ENCODE measurements around the gene HBG1. TPM values are rescaled to one million over a fixed set of nuclear protein-coding genes. Genes with fewer than 3 reads are reported as not detected.

Gene HBG1
- total and polyA plus RNA-seq, 7 donors = 1.3 TPM; not detected in 6

DNA sequence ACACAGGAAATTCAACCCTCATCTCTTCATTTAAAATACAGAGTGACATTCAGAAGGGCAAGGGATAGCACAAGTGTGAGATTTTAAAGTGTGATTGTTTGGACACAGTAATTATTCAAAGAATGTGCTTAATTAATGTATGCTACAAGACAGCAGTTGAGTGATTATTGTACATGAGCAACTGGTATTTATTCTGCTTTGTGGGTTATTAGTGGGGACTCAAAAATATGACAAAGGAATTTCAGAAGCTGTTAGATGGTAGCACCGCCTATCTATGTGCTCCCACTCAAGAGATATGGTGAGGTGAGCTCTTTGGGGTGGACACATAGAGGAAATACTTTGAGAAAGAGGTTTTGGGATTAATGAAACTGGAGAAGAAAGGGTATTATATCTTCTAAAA is 9.6 kb downstream of the HBG1 start:
- no peak overlapping the region for H3K27ac ChIP-seq
- no peaks in the 10 kb centered on the region for H3K36me3 ChIP-seq (ENCODE audit: insufficient read depth in 1 of 2, low read depth in 1 of 2)
- WGBS, 3 donors = 79 to 96% (median 81%) methylated on average over 1 of the region's 1 CpG
- H3K4me1 ChIP-seq = no peaks in the 10 kb centered on the region
- DNase-seq = no peak
- H3K9me3 ChIP-seq = no peaks in the 10 kb centered on the region
- intact Hi-C loops (cut with DNase I) = no loop called here
- no peaks in the 10 kb centered on the region for H3K27me3 ChIP-seq (ENCODE audit: insufficient read depth in 3 of 3, low read length in 2 of 3)
- ATAC-seq = no peak
- TF ChIP-seq, protein P1, sequence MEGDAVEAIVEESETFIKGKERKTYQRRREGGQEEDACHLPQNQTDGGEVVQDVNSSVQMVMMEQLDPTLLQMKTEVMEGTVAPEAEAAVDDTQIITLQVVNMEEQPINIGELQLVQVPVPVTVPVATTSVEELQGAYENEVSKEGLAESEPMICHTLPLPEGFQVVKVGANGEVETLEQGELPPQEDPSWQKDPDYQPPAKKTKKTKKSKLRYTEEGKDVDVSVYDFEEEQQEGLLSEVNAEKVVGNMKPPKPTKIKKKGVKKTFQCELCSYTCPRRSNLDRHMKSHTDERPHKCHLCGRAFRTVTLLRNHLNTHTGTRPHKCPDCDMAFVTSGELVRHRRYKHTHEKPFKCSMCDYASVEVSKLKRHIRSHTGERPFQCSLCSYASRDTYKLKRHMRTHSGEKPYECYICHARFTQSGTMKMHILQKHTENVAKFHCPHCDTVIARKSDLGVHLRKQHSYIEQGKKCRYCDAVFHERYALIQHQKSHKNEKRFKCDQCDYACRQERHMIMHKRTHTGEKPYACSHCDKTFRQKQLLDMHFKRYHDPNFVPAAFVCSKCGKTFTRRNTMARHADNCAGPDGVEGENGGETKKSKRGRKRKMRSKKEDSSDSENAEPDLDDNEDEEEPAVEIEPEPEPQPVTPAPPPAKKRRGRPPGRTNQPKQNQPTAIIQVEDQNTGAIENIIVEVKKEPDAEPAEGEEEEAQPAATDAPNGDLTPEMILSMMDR (IDR thresholded peaks at IDR 0.05) = no peak
- H3K4me3 ChIP-seq = no peak overlapping the region

DNA sequence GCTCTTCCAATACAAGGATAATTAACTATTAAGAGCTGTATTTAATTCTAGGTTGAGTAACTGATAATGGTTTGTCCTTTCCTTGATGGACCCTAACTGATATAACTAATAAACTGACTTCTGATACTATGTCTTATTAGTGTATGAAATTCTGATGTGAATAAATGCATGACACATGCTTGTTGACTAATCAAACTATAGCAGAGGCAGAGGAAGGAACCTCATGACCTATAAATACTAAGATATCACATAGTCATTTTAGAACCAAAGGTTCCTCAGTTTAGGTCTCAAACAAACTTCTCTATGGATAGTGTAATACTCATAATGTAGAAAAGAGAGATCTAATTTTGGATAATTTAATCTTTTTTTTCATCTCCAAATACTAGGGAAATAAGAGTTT is 10.6 kb downstream of the HBG1 start:
- H3K4me1 ChIP-seq = no peaks in the 10 kb centered on the region
- H3K27me3 ChIP-seq (ENCODE audit: insufficient read depth in 3 of 3, low read length in 2 of 3) = no peaks in the 10 kb centered on the region
- DNase-seq (no peak), ATAC-seq (no peak)
- no peak overlapping the region for H3K4me3 ChIP-seq
- no peaks in the 10 kb centered on the region for H3K36me3 ChIP-seq (ENCODE audit: insufficient read depth in 1 of 2, low read depth in 1 of 2)
- intact Hi-C loops (cut with DNase I) = no loop called here
- TF ChIP-seq, protein P1 (IDR thresholded peaks at IDR 0.05) = no peak
- H3K9me3 ChIP-seq = no peaks in the 10 kb centered on the region
- no peak overlapping the region for H3K27ac ChIP-seq

DNA sequence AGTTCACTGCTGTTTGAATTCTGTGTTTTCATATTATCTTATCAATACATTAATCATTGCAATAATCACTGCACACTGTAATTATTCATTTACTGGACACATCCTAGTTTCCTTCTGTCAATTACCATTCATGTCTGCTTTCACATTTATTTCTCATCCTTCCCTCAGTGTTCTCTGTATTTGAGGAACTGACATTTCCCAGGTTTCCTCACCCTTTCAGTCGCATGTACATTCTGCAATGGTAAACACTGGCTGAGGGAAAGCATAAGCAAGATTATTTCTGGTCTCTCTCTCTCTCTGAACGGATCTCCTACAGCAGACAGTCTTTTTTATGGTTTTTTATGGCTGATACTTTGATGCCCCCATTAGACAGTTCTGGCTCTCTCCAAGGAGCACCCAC is 11.2 kb downstream of the HBG1 start:
- Histone ChIP-seq H3K4me1 (no peaks in the 10 kb centered on the region), H3K27me3 (ENCODE audit: insufficient read depth in 3 of 3, low read length in 2 of 3) (no peaks in the 10 kb centered on the region), H3K27ac (no peak overlapping the region), H3K4me3 (no peak overlapping the region), H3K36me3 (ENCODE audit: insufficient read depth in 1 of 2, low read depth in 1 of 2) (no peaks in the 10 kb centered on the region), H3K9me3 (no peaks in the 10 kb centered on the region)
- 51 to 61% (median 55%) methylated on average over 2 of the region's 2 CpGs for WGBS, 3 donors
- TF ChIP-seq, protein P1 (IDR thresholded peaks at IDR 0.05) = no peak
- ATAC-seq (no peak), DNase-seq (no peak)
- intact Hi-C loops (cut with DNase I) = no loop called here

DNA sequence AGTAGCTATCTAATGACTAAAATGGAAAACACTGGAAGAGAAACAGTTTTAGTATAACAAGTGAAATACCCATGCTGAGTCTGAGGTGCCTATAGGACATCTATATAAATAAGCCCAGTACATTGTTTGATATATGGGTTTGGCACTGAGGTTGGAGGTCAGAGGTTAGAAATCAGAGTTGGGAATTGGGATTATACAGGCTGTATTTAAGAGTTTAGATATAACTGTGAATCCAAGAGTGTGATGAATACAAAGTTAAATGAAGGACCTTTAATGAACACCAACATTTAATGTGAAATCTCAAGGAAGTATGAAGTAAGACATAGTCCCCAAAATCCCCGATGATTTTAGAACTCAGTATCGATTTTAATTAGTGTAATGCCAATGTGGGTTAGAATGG is 12.2 kb downstream of the HBG1 start:
- H3K27me3 ChIP-seq (ENCODE audit: insufficient read depth in 3 of 3, low read length in 2 of 3) = no peaks in the 10 kb centered on the region
- no peaks in the 10 kb centered on the region for H3K36me3 ChIP-seq (ENCODE audit: insufficient read depth in 1 of 2, low read depth in 1 of 2)
- H3K9me3 ChIP-seq = no peaks in the 10 kb centered on the region
- TF ChIP-seq, protein P1 (IDR thresholded peaks at IDR 0.05) = no peak
- no peak for DNase-seq
- intact Hi-C loops (cut with DNase I) = no loop called here
- ATAC-seq = no peak
- WGBS, 3 donors = 36 to 93% (median 88%) methylated on average over 2 of the region's 2 CpGs
- no peaks in the 10 kb centered on the region for H3K4me1 ChIP-seq
- H3K27ac ChIP-seq = no peak overlapping the region
- no peak overlapping the region for H3K4me3 ChIP-seq

DNA sequence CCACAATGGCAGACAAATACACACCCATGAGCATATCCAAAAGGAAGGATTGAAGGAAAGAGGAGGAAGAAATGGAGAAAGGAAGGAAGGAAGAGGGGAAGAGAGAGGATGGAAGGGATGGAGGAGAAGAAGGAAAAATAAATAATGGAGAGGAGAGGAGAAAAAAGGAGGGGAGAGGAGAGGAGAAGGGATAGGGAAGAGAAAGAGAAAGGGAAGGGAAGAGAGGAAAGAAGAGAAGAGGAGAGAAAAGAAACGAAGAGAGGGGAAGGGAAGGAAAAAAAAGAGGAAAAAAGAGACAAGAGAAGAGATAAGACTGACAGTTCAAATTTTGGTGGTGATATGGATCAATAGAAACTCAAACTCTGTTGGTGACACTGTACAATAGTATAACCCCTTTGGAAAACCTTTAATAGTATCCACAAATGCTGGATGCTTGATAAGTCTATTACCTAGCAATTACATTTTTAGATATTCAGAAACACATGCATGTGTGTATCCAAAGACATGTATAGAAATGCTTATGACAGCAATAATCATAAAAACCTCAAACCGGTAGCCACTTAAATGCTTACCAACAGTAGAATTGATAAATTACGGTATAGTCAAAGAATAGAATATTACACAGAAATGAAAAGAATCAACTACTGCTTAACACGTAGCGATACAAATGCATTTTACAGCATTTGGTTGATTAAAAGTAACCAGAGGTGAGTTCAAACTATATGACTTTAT is 14.1 kb downstream of the HBG1 start:
- H3K9me3 ChIP-seq = no peaks in the 10 kb centered on the region
- H3K36me3 ChIP-seq (ENCODE audit: insufficient read depth in 1 of 2, low read depth in 1 of 2) = no peaks in the 10 kb centered on the region
- WGBS, 3 donors = 84 to 86% (median 85%) methylated on average over 5 of the region's 5 CpGs
- no peaks in the 10 kb centered on the region for H3K27me3 ChIP-seq (ENCODE audit: insufficient read depth in 3 of 3, low read length in 2 of 3)
- no peak overlapping the region for H3K4me3 ChIP-seq
- H3K27ac ChIP-seq = no peak overlapping the region
- no peaks in the 10 kb centered on the region for H3K4me1 ChIP-seq
- ATAC-seq = no peak
- intact Hi-C loops (cut with DNase I) = no loop called here
- TF ChIP-seq, protein P1 (IDR thresholded peaks at IDR 0.05) = no peak
- DNase-seq = no peak

Measured in psoas muscle (tissue), 8 donors.